OCI-LY3 (cell line): ENCODE results near the gene TNS3.

Experiments
- EZH2phosphoT487 ChIP-seq: fragments of 200-600 bp; shearing (Covaris generic); IDR thresholded peaks from 2 replicates; pipeline ENCODE4 v1.6.1; 2018; ENCODE audit warnings: antibody characterized with exemption, mixed run types, low read depth
- TF ChIP-seq, protein P1 (sequence below): fragments of 200-600, 300-600 bp; sonication (generic); IDR thresholded peaks from 2 replicates; pipeline ENCODE4 v1.5.1; 2014; ENCODE audit warnings: antibody characterized with exemption, low read length, low read depth

DNA sequence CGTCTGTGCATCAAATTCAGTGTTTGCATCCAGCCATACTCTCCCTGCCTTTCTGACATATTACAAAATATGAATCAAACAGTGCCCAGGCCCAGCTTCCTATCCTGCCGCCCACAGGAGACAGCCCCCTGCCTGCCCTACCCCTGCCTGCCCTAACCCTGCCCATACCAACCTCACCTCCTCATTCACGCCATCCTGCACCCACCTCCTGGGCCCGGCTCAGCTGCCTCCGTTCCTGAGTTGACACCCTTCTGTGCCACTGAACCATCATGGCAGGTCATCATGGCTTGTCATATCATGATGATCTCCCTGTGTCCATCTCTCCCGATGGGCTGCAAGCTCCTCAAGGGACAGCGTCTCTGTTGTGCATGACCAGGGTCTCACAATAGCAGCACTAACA, 72.3 kb downstream of the TNS3 start:
- TF ChIP-seq, protein P1, sequence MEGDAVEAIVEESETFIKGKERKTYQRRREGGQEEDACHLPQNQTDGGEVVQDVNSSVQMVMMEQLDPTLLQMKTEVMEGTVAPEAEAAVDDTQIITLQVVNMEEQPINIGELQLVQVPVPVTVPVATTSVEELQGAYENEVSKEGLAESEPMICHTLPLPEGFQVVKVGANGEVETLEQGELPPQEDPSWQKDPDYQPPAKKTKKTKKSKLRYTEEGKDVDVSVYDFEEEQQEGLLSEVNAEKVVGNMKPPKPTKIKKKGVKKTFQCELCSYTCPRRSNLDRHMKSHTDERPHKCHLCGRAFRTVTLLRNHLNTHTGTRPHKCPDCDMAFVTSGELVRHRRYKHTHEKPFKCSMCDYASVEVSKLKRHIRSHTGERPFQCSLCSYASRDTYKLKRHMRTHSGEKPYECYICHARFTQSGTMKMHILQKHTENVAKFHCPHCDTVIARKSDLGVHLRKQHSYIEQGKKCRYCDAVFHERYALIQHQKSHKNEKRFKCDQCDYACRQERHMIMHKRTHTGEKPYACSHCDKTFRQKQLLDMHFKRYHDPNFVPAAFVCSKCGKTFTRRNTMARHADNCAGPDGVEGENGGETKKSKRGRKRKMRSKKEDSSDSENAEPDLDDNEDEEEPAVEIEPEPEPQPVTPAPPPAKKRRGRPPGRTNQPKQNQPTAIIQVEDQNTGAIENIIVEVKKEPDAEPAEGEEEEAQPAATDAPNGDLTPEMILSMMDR: no peak
- TF ChIP-seq EZH2phosphoT487: no peak
